HEK293 (cell line): ENCODE measurements around the gene SLF2.
A peak's percentile ranks its signal among the peaks of the same experiment; 100 is the strongest.

Experiments
- GLI4 ChIP-seq: fragments of 450-650 bp; formaldehyde crosslinking; IDR thresholded peaks from 2 replicates; pipeline ENCODE4 v1.5.1; 2016; ENCODE audit warnings: missing biosample characterization, missing genetic modification characterization
- GLIS1 ChIP-seq: fragments of 450-650 bp; formaldehyde crosslinking; IDR thresholded peaks from 2 replicates; pipeline ENCODE4 v1.5.1; 2016; ENCODE audit warnings: missing biosample characterization, missing genetic modification characterization
- GLIS2 ChIP-seq: fragments of 450-650 bp; formaldehyde crosslinking; IDR thresholded peaks from 2 replicates; pipeline ENCODE4 v1.5.1; 2016; ENCODE audit warnings: missing biosample characterization, missing genetic modification characterization
- IKZF3 ChIP-seq: fragments of 450-650 bp; IDR thresholded peaks from 2 replicates; pipeline ENCODE4 v1.5.0; 2018; ENCODE audit warnings: missing biosample characterization, mild to moderate bottlenecking, missing genetic modification characterization, moderate library complexity
- KLF7 ChIP-seq: fragments of 450-650 bp; formaldehyde crosslinking; IDR thresholded peaks from 2 replicates; pipeline ENCODE4 v1.5.1; 2016; ENCODE audit warnings: missing biosample characterization, missing genetic modification characterization, borderline replicate concordance
- OSR2 ChIP-seq: fragments of 450-650 bp; formaldehyde crosslinking; IDR thresholded peaks from 2 replicates; pipeline ENCODE4 v1.5.1; 2016; ENCODE audit warnings: missing biosample characterization, missing genetic modification characterization
- SALL2 ChIP-seq: fragments of 450-650 bp; formaldehyde crosslinking; IDR thresholded peaks from 2 replicates; pipeline ENCODE4 v1.5.0; 2017; ENCODE audit warnings: missing biosample characterization, mild to moderate bottlenecking, missing genetic modification characterization, borderline replicate concordance
- SP2 ChIP-seq: fragments of 450-650 bp; formaldehyde crosslinking; IDR thresholded peaks from 2 replicates; pipeline ENCODE4 v1.5.1; 2016; ENCODE audit warnings: missing biosample characterization, missing genetic modification characterization
- TCF7L2 ChIP-seq: IDR thresholded peaks from 2 replicates; pipeline ENCODE4 v1.6.1; 2011; ENCODE audit warnings: low read depth, mild to moderate bottlenecking, inconsistent platforms, low read length, moderate library complexity, borderline replicate concordance
- TRIM28 ChIP-seq: IDR thresholded peaks from 2 replicates; pipeline ENCODE4 v1.6.1; 2011; ENCODE audit warnings: low read length, control low read depth, borderline replicate concordance
- ZFP3 ChIP-seq: fragments of 450-650 bp; formaldehyde crosslinking; IDR thresholded peaks from 2 replicates; pipeline ENCODE4 v1.5.1; 2016; ENCODE audit warnings: low read depth, missing biosample characterization, missing genetic modification characterization
- ZIC2 ChIP-seq: fragments of 450-650 bp; formaldehyde crosslinking; IDR thresholded peaks from 2 replicates; pipeline ENCODE4 v1.5.1; 2016; ENCODE audit warnings: missing biosample characterization, missing genetic modification characterization
- ZNF121 ChIP-seq: fragments of 450-650 bp; formaldehyde crosslinking; IDR thresholded peaks from 2 replicates; pipeline ENCODE4 v1.5.1; 2016; ENCODE audit warnings: missing biosample characterization, missing genetic modification characterization
- ZNF133 ChIP-seq: fragments of 450-650 bp; formaldehyde crosslinking; IDR thresholded peaks from 2 replicates; pipeline ENCODE4 v1.5.1; 2016; ENCODE audit warnings: missing biosample characterization, missing genetic modification characterization
- ZNF19 ChIP-seq: fragments of 450-650 bp; formaldehyde crosslinking; IDR thresholded peaks from 2 replicates; pipeline ENCODE4; 2016; ENCODE audit warnings: missing biosample characterization, missing genetic modification characterization, low read depth
- ZNF214 ChIP-seq: fragments of 450-650 bp; formaldehyde crosslinking; IDR thresholded peaks from 2 replicates; pipeline ENCODE4 v1.5.1; 2017; ENCODE audit warnings: missing biosample characterization, mild to moderate bottlenecking, missing genetic modification characterization, borderline replicate concordance
- ZNF292 ChIP-seq: fragments of 450-650 bp; formaldehyde crosslinking; IDR thresholded peaks from 2 replicates; pipeline ENCODE4 v1.5.1; 2016; ENCODE audit warnings: low read depth, missing biosample characterization, missing genetic modification characterization, borderline replicate concordance
- ZNF324 ChIP-seq: fragments of 450-650 bp; formaldehyde crosslinking; IDR thresholded peaks from 2 replicates; pipeline ENCODE4 v1.5.1; 2016; ENCODE audit warnings: missing biosample characterization, missing genetic modification characterization
- ZNF423 ChIP-seq: fragments of 450-650 bp; formaldehyde crosslinking; IDR thresholded peaks from 2 replicates; pipeline ENCODE4 v1.5.1; 2016; ENCODE audit warnings: missing biosample characterization, missing genetic modification characterization
- ZNF433 ChIP-seq: fragments of 450-650 bp; formaldehyde crosslinking; IDR thresholded peaks from 2 replicates; pipeline ENCODE4 v1.5.1; 2016; ENCODE audit warnings: missing biosample characterization, missing genetic modification characterization, low read depth
- ZNF510 ChIP-seq: fragments of 450-650 bp; formaldehyde crosslinking; IDR thresholded peaks from 2 replicates; pipeline ENCODE4 v1.5.1; 2018; ENCODE audit warnings: mild to moderate bottlenecking, missing genetic modification characterization, missing biosample characterization; ENCODE audit not compliant: insufficient replicate concordance
- ZNF530 ChIP-seq: fragments of 450-650 bp; formaldehyde crosslinking; IDR thresholded peaks from 2 replicates; pipeline ENCODE4 v1.5.1; 2016; ENCODE audit warnings: low read depth, missing biosample characterization, missing genetic modification characterization
- ZNF549 ChIP-seq: fragments of 450-650 bp; IDR thresholded peaks from 2 replicates; pipeline ENCODE4 v1.5.1; 2018; ENCODE audit warnings: missing biosample characterization, missing genetic modification characterization, mild to moderate bottlenecking, inconsistent platforms, moderate library complexity
- ZNF76 ChIP-seq: fragments of 450-650 bp; formaldehyde crosslinking; IDR thresholded peaks from 2 replicates; pipeline ENCODE4; 2016; ENCODE audit warnings: low read depth, missing biosample characterization, missing genetic modification characterization, borderline replicate concordance
- ZNF776 ChIP-seq: fragments of 450-650 bp; formaldehyde crosslinking; IDR thresholded peaks from 2 replicates; pipeline ENCODE4 v1.5.0; 2017; ENCODE audit warnings: missing biosample characterization, missing genetic modification characterization, borderline replicate concordance
- ZNF785 ChIP-seq: fragments of 450-650 bp; formaldehyde crosslinking; IDR thresholded peaks from 2 replicates; pipeline ENCODE4 v1.5.1; 2016; ENCODE audit warnings: missing biosample characterization, missing genetic modification characterization
- ZNF837 ChIP-seq: fragments of 450-650 bp; formaldehyde crosslinking; IDR thresholded peaks from 2 replicates; pipeline ENCODE4 v1.5.1; 2016; ENCODE audit warnings: missing biosample characterization, missing genetic modification characterization
- TF ChIP-seq, protein P1 (sequence below): fragments of 450-650 bp; formaldehyde crosslinking; IDR thresholded peaks from 2 replicates; pipeline ENCODE4 v1.5.1; 2016; ENCODE audit warnings: missing biosample characterization, missing genetic modification characterization
- TF ChIP-seq, protein P2 (sequence below): fragments of 450-650 bp; formaldehyde crosslinking; IDR thresholded peaks from 2 replicates; pipeline ENCODE4 v1.5.1; 2016; ENCODE audit warnings: missing biosample characterization, missing genetic modification characterization
- TF ChIP-seq, protein P3 (sequence below): fragments of 450-650 bp; formaldehyde crosslinking; IDR thresholded peaks from 2 replicates; pipeline ENCODE4 v1.5.1; 2017; ENCODE audit warnings: missing biosample characterization, mild to moderate bottlenecking, missing genetic modification characterization, moderate library complexity
- TF ChIP-seq, protein P4 (sequence below): fragments of 450-650 bp; formaldehyde crosslinking; IDR thresholded peaks from 2 replicates; pipeline ENCODE4 v1.5.1; 2017; ENCODE audit warnings: missing biosample characterization, missing genetic modification characterization
- TF ChIP-seq, protein P5 (sequence below): fragments of 450-650 bp; formaldehyde crosslinking; IDR thresholded peaks from 2 replicates; pipeline ENCODE4 v1.5.1; 2016; ENCODE audit warnings: missing biosample characterization, missing genetic modification characterization

SLF2 gene

DNA sequence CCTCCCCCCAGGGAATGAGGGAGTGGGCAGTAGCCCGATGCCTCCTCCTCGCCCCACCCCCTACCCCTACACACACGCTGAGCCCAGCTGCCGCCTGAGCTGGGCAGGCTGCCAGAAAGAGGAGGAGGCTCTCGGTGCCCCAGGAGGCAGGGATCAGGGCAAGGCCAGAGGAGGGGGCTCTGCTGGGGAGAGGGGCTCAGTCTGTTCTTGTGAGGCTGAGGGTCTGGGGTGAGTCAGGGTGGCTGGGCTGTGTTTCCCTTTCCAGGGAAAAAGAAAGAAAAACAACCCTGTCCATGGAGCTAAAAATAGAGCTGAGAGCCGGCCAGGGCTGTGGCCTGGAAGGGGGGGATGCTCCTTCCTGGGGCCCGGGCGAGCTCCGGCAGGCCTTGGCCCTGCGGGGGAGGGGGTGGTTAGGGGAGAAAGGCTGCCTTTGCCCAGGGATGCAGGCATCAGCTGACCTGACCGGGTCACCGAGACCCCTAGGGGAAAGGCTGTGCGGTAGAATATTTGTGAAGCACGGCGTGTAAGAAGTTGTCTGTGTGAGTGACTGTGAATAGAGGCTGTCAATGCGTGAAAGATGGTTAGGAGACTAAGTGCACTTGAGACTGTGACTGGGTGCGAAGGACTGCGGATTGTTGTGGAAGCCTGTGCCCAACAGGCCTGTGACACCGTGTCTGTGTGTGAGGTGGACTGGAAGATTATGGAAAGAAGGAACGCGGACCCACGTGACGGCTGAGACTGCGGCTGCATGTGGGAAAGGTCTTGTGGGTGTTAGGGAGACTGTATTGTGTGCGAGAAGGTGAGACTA is 85.6 kb downstream of the SLF2 start (continued):
- TF ChIP-seq, protein P1, sequence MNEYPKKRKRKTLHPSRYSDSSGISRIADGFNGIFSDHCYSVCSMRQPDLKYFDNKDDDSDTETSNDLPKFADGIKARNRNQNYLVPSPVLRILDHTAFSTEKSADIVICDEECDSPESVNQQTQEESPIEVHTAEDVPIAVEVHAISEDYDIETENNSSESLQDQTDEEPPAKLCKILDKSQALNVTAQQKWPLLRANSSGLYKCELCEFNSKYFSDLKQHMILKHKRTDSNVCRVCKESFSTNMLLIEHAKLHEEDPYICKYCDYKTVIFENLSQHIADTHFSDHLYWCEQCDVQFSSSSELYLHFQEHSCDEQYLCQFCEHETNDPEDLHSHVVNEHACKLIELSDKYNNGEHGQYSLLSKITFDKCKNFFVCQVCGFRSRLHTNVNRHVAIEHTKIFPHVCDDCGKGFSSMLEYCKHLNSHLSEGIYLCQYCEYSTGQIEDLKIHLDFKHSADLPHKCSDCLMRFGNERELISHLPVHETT (tag by site-specific recombination): no peak
- no peak for TF ChIP-seq ZNF530 (tag by site-specific recombination)
- peak; percentile 99 for TF ChIP-seq GLIS2 (tag by site-specific recombination)
- no peak for TF ChIP-seq SALL2 (tag by site-specific recombination)
- no peak for TF ChIP-seq ZNF292 (tag by site-specific recombination)
- TF ChIP-seq, protein P2, sequence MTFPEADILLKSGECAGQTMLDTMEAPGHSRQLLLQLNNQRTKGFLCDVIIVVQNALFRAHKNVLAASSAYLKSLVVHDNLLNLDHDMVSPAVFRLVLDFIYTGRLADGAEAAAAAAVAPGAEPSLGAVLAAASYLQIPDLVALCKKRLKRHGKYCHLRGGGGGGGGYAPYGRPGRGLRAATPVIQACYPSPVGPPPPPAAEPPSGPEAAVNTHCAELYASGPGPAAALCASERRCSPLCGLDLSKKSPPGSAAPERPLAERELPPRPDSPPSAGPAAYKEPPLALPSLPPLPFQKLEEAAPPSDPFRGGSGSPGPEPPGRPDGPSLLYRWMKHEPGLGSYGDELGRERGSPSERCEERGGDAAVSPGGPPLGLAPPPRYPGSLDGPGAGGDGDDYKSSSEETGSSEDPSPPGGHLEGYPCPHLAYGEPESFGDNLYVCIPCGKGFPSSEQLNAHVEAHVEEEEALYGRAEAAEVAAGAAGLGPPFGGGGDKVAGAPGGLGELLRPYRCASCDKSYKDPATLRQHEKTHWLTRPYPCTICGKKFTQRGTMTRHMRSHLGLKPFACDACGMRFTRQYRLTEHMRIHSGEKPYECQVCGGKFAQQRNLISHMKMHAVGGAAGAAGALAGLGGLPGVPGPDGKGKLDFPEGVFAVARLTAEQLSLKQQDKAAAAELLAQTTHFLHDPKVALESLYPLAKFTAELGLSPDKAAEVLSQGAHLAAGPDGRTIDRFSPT (tag by site-specific recombination): peak; percentile 77; the same call in 1 of the 2 replicates
- no peak for TF ChIP-seq ZNF785
- peak; percentile 77 for TF ChIP-seq IKZF3
- TF ChIP-seq, protein P3, sequence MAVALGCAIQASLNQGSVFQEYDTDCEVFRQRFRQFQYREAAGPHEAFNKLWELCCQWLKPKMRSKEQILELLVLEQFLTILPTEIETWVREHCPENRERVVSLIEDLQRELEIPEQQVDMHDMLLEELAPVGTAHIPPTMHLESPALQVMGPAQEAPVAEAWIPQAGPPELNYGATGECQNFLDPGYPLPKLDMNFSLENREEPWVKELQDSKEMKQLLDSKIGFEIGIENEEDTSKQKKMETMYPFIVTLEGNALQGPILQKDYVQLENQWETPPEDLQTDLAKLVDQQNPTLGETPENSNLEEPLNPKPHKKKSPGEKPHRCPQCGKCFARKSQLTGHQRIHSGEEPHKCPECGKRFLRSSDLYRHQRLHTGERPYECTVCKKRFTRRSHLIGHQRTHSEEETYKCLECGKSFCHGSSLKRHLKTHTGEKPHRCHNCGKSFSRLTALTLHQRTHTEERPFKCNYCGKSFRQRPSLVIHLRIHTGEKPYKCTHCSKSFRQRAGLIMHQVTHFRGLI (tag by site-specific recombination): no peak; the same call in 1 of the 2 replicates
- peak; percentile 87 for TF ChIP-seq OSR2 (tag by site-specific recombination)
- TF ChIP-seq ZNF19 (tag by site-specific recombination): no peak
- no peak for TF ChIP-seq ZNF776 (tag by site-specific recombination)
- TF ChIP-seq ZIC2 (tag by site-specific recombination): peak; percentile 96
- no peak for TF ChIP-seq ZNF121 (tag by site-specific recombination)
- TF ChIP-seq ZFP3: no peak
- no peak for TF ChIP-seq ZNF133 (tag by site-specific recombination)
- TF ChIP-seq KLF7 (tag by site-specific recombination): no peak; the same call in 1 of the 2 replicates
- TF ChIP-seq ZNF549 (tag by site-specific recombination): no peak
- TF ChIP-seq, protein P4, sequence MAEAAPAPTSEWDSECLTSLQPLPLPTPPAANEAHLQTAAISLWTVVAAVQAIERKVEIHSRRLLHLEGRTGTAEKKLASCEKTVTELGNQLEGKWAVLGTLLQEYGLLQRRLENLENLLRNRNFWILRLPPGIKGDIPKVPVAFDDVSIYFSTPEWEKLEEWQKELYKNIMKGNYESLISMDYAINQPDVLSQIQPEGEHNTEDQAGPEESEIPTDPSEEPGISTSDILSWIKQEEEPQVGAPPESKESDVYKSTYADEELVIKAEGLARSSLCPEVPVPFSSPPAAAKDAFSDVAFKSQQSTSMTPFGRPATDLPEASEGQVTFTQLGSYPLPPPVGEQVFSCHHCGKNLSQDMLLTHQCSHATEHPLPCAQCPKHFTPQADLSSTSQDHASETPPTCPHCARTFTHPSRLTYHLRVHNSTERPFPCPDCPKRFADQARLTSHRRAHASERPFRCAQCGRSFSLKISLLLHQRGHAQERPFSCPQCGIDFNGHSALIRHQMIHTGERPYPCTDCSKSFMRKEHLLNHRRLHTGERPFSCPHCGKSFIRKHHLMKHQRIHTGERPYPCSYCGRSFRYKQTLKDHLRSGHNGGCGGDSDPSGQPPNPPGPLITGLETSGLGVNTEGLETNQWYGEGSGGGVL: peak; percentile 95
- TF ChIP-seq, protein P5, sequence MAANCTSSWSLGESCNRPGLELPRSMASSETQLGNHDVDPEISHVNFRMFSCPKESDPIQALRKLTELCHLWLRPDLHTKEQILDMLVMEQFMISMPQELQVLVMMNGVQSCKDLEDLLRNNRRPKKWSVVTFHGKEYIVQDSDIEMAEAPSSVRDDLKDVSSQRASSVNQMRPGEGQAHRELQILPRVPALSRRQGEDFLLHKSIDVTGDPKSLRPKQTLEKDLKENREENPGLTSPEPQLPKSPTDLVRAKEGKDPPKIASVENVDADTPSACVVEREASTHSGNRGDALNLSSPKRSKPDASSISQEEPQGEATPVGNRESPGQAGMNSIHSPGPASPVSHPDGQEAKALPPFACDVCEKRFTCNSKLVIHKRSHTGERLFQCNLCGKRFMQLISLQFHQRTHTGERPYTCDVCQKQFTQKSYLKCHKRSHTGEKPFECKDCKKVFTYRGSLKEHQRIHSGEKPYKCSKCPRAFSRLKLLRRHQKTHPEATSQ (tag by site-specific recombination): 0 out of 2 replicates have a peak, but pooled peaks have one; percentile 28
- no peak for TF ChIP-seq ZNF214 (tag by site-specific recombination)
- no peak for TF ChIP-seq ZNF423
- TF ChIP-seq ZNF433 (tag by site-specific recombination): no peak
- no peak for TF ChIP-seq GLI4 (tag by site-specific recombination)
- TF ChIP-seq ZNF510 (tag by site-specific recombination): no peak
- TF ChIP-seq ZNF76 (tag by site-specific recombination): no peak
- TF ChIP-seq TRIM28: 0 out of 2 replicates have a peak, but pooled peaks have one; percentile 11
- TF ChIP-seq ZNF324 (tag by site-specific recombination): no peak
- no peak for TF ChIP-seq TCF7L2
- no peak for TF ChIP-seq ZNF837 (tag by site-specific recombination)
- peak; percentile 90 for TF ChIP-seq GLIS1
- TF ChIP-seq SP2 (tag by site-specific recombination): no peak; the same call in none of the 2 replicates
